ENCODE measurements around the gene MGAT4B. TPM values are rescaled to one million over a fixed set of nuclear protein-coding genes. Genes with fewer than 3 reads are reported as not detected.

Gene MGAT4B
- total RNA-seq, 1 experiment from 2014 or later, result 151 TPM

- TF ChIP-seq ZNF138 (CRISPR knock-in tag; conservative IDR thresholded peaks at IDR 0.05), result no peak
- TF ChIP-seq GABPB1 (CRISPR knock-in tag; IDR thresholded peaks at IDR 0.05), result no peak
- no peak for TF ChIP-seq NR3C1 (CRISPR knock-in tag; conservative IDR thresholded peaks at IDR 0.05; ENCODE audit: low read depth)
- no peak for TF ChIP-seq E2F4 (CRISPR knock-in tag; IDR thresholded peaks at IDR 0.05; ENCODE audit: borderline replicate concordance, low read depth)
These were observed 19.8 kb downstream of the MGAT4B start (continued) for GRCh38 chr5:179786861-179787260.

- Mint-ChIP-seq H3K4me1 (no peaks in the 10 kb centered on the region), H3K36me3 (peaks cover 15% of the 10 kb centered on the region), H3K27me3 (ENCODE audit: low read depth) (no peaks in the 10 kb centered on the region), H3K27ac (no peak overlapping the region), H3K4me3 (no peak overlapping the region), H3K9me3 (peaks cover 3% of the 10 kb centered on the region; the same call in 1 of the 2 replicates)
- ChIA-PET CTCF (interaction anchor here (2.0 kb wide), 1 partner anchor 21 kb away, joined by 9 read pairs; no protein-coding TSS in a partner anchor), POLR2A (no interaction called here)
- no peak for DNase-seq (ENCODE audit: low spot score)
- no peak for TF ChIP-seq NR1H2 (CRISPR knock-in tag; IDR thresholded peaks at IDR 0.05)
- TF ChIP-seq ZNF671 (CRISPR knock-in tag; IDR thresholded peaks at IDR 0.05), result no peak
- no peak for TF ChIP-seq ZBTB21 (CRISPR knock-in tag; IDR thresholded peaks at IDR 0.05; ENCODE audit: borderline replicate concordance)
- no peak for TF ChIP-seq ZNF425 (CRISPR knock-in tag; conservative IDR thresholded peaks at IDR 0.05)
- TF ChIP-seq NFYB (CRISPR knock-in tag; conservative IDR thresholded peaks at IDR 0.05; ENCODE audit: low read depth), result no peak
- no peak for TF ChIP-seq AFF4 (CRISPR knock-in tag; IDR thresholded peaks at IDR 0.05; ENCODE audit: borderline replicate concordance)
- TF ChIP-seq MAX (CRISPR knock-in tag; IDR thresholded peaks at IDR 0.05), result no peak
- no peak for TF ChIP-seq SMAD3 (CRISPR knock-in tag; IDR thresholded peaks at IDR 0.05; ENCODE audit: borderline replicate concordance)
- no peak; the same call in 1 of the 2 replicates for ATAC-seq
These were observed 23.5 kb downstream of the MGAT4B start for GRCh38 chr5:179783128-179783527.

GRCh38 chr5:179781846-179782245, 24.8 kb downstream of the MGAT4B start:
- Mint-ChIP-seq H3K4me1 (no peaks in the 10 kb centered on the region), H3K27me3 (ENCODE audit: low read depth) (no peaks in the 10 kb centered on the region), H3K9me3 (peaks cover 3% of the 10 kb centered on the region; the same call in 1 of the 2 replicates), H3K27ac (no peak overlapping the region), H3K36me3 (peaks cover 19% of the 10 kb centered on the region), H3K4me3 (no peak overlapping the region)
- DNase-seq (ENCODE audit: low spot score), result no peak
- no peak for ATAC-seq
- POLR2A ChIA-PET, result no interaction called here
- CTCF ChIA-PET, result interaction anchor here (0.9 to 2.2 kb wide), 3 partner anchors 13 to 209 kb away, joined by 4 to 7 read pairs (median 4); no protein-coding TSS in a partner anchor
- no peak for TF ChIP-seq STAT6 (CRISPR knock-in tag; conservative IDR thresholded peaks at IDR 0.05; ENCODE audit: low read depth)
- TF ChIP-seq NFE2L1 (CRISPR knock-in tag; IDR thresholded peaks at IDR 0.05), result no peak
- TF ChIP-seq FOXK1 (CRISPR knock-in tag; IDR thresholded peaks at IDR 0.05), result no peak
- no peak for TF ChIP-seq ERG (CRISPR knock-in tag; IDR thresholded peaks at IDR 0.05)
- no peak for TF ChIP-seq ZNF121 (CRISPR knock-in tag; IDR thresholded peaks at IDR 0.05)
- TF ChIP-seq AFF4 (CRISPR knock-in tag; IDR thresholded peaks at IDR 0.05; ENCODE audit: borderline replicate concordance), result no peak
- TF ChIP-seq RORB (CRISPR knock-in tag; IDR thresholded peaks at IDR 0.05), result no peak

All from WTC11 (cell line).